Measurements from ENCODE around the gene SPOCK2. TPM values are rescaled to one million over a fixed set of nuclear protein-coding genes. Genes with fewer than 3 reads are reported as not detected.

SPOCK2 gene
- total RNA-seq, 1 experiment from 2014 or later = 4.8 TPM

- H3K4me3 ChIP-seq (ENCODE audit: low read depth in 2 of 2, low read length in 2 of 2) = no peak overlapping the region
- ChIA-PET POLR2A (no interaction called here), CTCF (no interaction called here)
- H3K36me3 ChIP-seq (ENCODE audit: control insufficient read depth, insufficient read depth, low read length) = 0 out of 2 replicates have a peak, but pooled peaks cover 4% of the 10 kb centered on the region
- intact Hi-C loops (cut with micrococcal nuclease; ENCODE audit: unreplicated experiment) = no loop called here
- TF ChIP-seq SIN3A (IDR thresholded peaks at IDR 0.05; ENCODE audit: borderline replicate concordance, insufficient read depth, low read depth, low read length) = no peak
- TF ChIP-seq, protein P1, sequence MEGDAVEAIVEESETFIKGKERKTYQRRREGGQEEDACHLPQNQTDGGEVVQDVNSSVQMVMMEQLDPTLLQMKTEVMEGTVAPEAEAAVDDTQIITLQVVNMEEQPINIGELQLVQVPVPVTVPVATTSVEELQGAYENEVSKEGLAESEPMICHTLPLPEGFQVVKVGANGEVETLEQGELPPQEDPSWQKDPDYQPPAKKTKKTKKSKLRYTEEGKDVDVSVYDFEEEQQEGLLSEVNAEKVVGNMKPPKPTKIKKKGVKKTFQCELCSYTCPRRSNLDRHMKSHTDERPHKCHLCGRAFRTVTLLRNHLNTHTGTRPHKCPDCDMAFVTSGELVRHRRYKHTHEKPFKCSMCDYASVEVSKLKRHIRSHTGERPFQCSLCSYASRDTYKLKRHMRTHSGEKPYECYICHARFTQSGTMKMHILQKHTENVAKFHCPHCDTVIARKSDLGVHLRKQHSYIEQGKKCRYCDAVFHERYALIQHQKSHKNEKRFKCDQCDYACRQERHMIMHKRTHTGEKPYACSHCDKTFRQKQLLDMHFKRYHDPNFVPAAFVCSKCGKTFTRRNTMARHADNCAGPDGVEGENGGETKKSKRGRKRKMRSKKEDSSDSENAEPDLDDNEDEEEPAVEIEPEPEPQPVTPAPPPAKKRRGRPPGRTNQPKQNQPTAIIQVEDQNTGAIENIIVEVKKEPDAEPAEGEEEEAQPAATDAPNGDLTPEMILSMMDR (IDR thresholded peaks at IDR 0.05) = no peak
- no peak for TF ChIP-seq TCF7L2 (IDR thresholded peaks at IDR 0.05; ENCODE audit: low read depth, low read length)
- no peak for TF ChIP-seq POLR2AphosphoS5 (IDR thresholded peaks at IDR 0.05; ENCODE audit: low read depth, low read length)
- no peaks in the 10 kb centered on the region for H3K9me3 ChIP-seq (ENCODE audit: control insufficient read depth, insufficient read depth, low read depth, low read length)
- in situ Hi-C loops (cut with HindIII; ENCODE audit: low pct_unique_long_range_greater_than_20kb, low sequenced_read_pairs) = no loop called here
- no peaks in the 10 kb centered on the region for H3K4me1 ChIP-seq (ENCODE audit: control insufficient read depth, insufficient read depth, low read length)
- BruUV-seq (replicated peaks) = no TSS peak
- no peak overlapping the region for H3K27ac ChIP-seq (ENCODE audit: low read length)
- ATAC-seq = no peak
- no peaks in the 10 kb centered on the region for H3K27me3 ChIP-seq (ENCODE audit: control insufficient read depth, insufficient read depth, low read length)
- no peak for DNase-seq (ENCODE audit: low read depth, low spot score)
Observed at GRCh38 chr10:72009051-72009424, 79.3 kb downstream of the SPOCK2 start.

Other genes starting within 250 kb of the SPOCK2 start
- 3,649 TPM for gene PSAP, start 237.3 kb downstream of the SPOCK2 start, total RNA-seq (2021; ENCODE audit: unreplicated experiment)
- gene CHST3, start 124.2 kb downstream of the SPOCK2 start, total RNA-seq (2021; ENCODE audit: unreplicated experiment) = 44.6 TPM
- 110 TPM for gene ANAPC16, start 127.5 kb upstream of the SPOCK2 start, total RNA-seq (2021; ENCODE audit: unreplicated experiment)
- 114 TPM for gene ASCC1, start 127.7 kb upstream of the SPOCK2 start, total RNA-seq (2021; ENCODE audit: unreplicated experiment)
- gene DDIT4, start 185.4 kb upstream of the SPOCK2 start, total RNA-seq (2021; ENCODE audit: unreplicated experiment) = 157 TPM